Muscle layer of colon (tissue), 2 donors: ENCODE data around the gene PEMT.
A peak's percentile ranks its signal among the peaks of the same experiment; 100 is the strongest.

ENCODE experiments used
- H3K27ac ChIP-seq: one replicate; pipeline ENCODE4 v1.7.0; 2013; ENCODE audit warnings: low read depth, mild to moderate bottlenecking, low read length, moderate library complexity
- H3K27me3 ChIP-seq, 2 donors: one replicate each; pipeline ENCODE4 v1.7.0; 2013; ENCODE audit warnings: low read length in 2 of 2, mild to moderate bottlenecking in 2 of 2; ENCODE audit not compliant: insufficient read depth in 2 of 2, control insufficient read depth in 1 of 2
- H3K36me3 ChIP-seq: one replicate; pipeline ENCODE4 v1.7.0; 2013; ENCODE audit warnings: mild to moderate bottlenecking, low read length; ENCODE audit not compliant: insufficient read depth
- H3K4me1 ChIP-seq: one replicate; pipeline ENCODE4 v1.7.0; 2013; ENCODE audit warnings: mild to moderate bottlenecking, low read length; ENCODE audit not compliant: insufficient read depth
- H3K4me3 ChIP-seq, 2 donors: one replicate each; pipeline ENCODE4 v1.7.0; 2013; ENCODE audit warnings: low read length in 2 of 2, low read depth in 1 of 2, mild to moderate bottlenecking in 1 of 2, moderate library complexity in 1 of 2
- H3K9ac ChIP-seq: one replicate; pipeline ENCODE4 v1.7.0; 2013; ENCODE audit warnings: low read length
- H3K9me3 ChIP-seq: one replicate; pipeline ENCODE4 v1.7.0; 2013; ENCODE audit warnings: mild to moderate bottlenecking, low read length
- donor health status: abdominal sarcoma.
- donor health status: Adenocarcinoma of cecum.

PEMT gene

DNA sequence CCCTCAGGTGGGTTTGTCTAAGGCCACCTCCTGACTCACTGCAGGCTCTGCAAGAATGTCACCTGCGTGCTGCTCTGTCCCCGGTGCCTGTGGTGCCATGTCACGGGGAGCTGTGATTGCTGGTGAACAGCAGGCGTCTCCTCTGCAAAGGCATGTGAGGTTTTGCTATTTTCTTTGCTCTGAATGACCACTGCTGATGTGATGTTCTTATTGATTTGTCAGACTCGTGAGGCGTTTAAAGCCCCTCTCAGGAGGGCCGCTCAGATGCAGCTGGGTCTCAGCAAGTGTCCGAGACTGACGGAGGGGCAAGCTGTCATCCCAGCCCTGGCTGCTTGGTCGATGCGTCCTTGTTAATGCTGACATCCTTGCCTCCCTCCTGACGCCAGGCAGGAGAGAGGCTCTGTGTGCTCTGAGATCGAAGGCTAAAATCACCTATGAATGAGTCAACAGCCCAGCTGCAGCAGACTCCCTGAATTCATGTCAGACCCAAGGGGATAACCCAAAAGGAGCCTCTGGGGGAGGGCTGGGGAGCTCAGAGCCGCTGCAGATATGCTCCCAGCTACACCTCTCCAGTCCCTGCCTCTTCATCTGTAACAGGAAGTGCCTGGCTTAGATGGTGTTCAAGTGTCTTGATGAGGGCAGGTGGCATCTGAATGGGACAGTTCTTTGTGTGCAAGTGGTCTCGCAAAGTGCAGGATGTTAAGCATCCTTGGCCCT is 11.8 kb upstream of the PEMT start:
- Histone ChIP-seq H3K27me3 (no peaks in the 10 kb centered on the region), H3K4me1 (no peaks in the 10 kb centered on the region), H3K4me3 (no peak overlapping the region), H3K27ac (no peak overlapping the region), H3K9ac (no peak overlapping the region), H3K9me3 (no peaks in the 10 kb centered on the region), H3K36me3 (no peaks in the 10 kb centered on the region)

DNA sequence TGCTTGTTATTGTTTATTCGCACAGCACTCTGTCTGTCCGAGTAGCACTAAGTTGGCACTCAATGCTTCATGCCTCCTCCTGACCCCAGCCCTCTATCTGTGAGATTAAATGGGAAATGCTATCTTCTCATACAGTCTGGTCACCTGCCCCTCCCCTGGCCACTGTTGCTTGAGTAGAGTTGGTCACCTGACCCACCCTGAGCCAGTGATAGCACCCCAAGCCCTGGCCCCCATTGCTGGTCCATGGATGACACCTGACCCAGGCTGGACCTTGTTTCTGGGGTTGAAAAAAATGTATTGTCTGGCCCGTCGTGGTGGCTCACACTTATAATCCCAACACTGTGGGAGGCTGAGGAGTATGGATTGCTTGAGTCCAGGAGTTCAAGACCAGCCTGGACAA is 8.5 kb upstream of the PEMT start:
- no peaks in the 10 kb centered on the region for H3K36me3 ChIP-seq
- H3K4me3 ChIP-seq = no peak overlapping the region
- H3K9ac ChIP-seq = no peak overlapping the region
- H3K4me1 ChIP-seq = no peaks in the 10 kb centered on the region
- H3K27ac ChIP-seq = no peak overlapping the region
- no peaks in the 10 kb centered on the region for H3K9me3 ChIP-seq
- H3K27me3 ChIP-seq = no peaks in the 10 kb centered on the region

DNA sequence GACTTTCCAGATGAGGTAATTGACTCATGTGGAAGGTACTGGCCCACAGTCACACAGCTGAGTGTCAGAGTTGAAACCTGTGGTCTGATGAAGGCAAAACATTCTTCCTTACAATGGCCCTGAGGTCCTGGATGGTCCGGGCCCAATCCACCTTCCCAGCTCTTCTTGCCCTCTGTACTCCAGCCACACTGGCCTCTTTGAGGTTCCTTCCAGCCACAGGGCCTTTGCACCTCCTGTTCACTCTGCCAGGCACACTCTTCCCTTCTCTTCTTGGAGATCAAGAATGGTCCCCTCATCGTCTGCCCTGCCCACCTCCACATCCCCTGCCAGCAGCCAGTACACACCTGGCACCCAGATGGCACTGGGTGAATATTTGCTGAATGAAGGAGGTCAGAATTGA is 6.5 kb upstream of the PEMT start:
- no peaks in the 10 kb centered on the region for H3K9me3 ChIP-seq
- no peak overlapping the region for H3K27ac ChIP-seq
- no peak overlapping the region for H3K9ac ChIP-seq
- H3K36me3 ChIP-seq = no peaks in the 10 kb centered on the region
- H3K4me1 ChIP-seq = peaks cover 2% of the 10 kb centered on the region
- H3K4me3 ChIP-seq = no peak overlapping the region
- H3K27me3 ChIP-seq = no peaks in the 10 kb centered on the region

DNA sequence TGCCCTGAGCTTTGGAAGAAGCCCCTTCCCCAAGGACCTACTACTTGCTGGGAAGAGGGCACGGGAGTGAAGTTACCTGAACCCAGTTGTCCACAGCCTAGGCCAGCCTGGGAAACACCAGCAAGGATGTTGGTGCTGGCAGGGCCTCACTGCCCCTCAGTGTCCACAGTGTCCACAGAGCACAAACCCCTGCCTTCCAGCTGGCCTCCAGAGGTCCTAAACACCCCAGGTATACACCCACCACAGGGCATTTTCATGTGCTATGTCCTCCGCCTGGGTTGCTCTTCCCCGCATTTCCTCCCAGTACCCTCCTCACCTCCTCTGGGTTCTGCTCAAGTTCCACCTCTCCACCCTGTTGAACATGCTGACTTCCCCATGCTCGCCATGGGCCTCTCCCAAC is 4.2 kb upstream of the PEMT start:
- no peaks in the 10 kb centered on the region for H3K9me3 ChIP-seq
- no peaks in the 10 kb centered on the region for H3K27me3 ChIP-seq
- H3K4me1 ChIP-seq = peaks cover 10% of the 10 kb centered on the region
- no peak overlapping the region for H3K27ac ChIP-seq
- no peak overlapping the region for H3K9ac ChIP-seq
- no peaks in the 10 kb centered on the region for H3K36me3 ChIP-seq
- no peak overlapping the region for H3K4me3 ChIP-seq

DNA sequence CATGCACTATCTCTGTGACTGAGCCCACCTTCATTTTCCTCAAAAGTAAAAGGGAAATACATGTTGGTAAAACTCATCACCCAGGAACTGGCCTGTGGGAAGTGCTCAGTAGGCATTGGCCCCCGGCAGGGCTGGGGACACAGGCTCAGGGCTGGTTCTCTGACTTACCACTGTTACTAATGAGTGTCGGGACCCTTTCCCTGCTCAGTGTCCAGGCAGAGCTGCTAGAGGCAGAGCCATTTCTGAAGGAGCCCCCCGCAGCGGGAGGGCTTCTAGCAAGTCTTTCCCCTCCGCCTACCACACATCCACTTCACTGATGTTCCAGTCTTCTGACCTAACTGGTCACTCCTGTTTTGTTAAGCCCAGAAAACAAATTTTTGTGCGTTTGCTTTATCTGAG is 1.7 kb upstream of the PEMT start:
- H3K27ac ChIP-seq = no peak overlapping the region
- H3K4me3 ChIP-seq = peak overlapping the region in 1 of 2 donors; percentile 83
- H3K27me3 ChIP-seq = no peaks in the 10 kb centered on the region
- no peaks in the 10 kb centered on the region for H3K36me3 ChIP-seq
- peaks cover 18% of the 10 kb centered on the region for H3K4me1 ChIP-seq
- H3K9ac ChIP-seq = no peak overlapping the region
- H3K9me3 ChIP-seq = no peaks in the 10 kb centered on the region

DNA sequence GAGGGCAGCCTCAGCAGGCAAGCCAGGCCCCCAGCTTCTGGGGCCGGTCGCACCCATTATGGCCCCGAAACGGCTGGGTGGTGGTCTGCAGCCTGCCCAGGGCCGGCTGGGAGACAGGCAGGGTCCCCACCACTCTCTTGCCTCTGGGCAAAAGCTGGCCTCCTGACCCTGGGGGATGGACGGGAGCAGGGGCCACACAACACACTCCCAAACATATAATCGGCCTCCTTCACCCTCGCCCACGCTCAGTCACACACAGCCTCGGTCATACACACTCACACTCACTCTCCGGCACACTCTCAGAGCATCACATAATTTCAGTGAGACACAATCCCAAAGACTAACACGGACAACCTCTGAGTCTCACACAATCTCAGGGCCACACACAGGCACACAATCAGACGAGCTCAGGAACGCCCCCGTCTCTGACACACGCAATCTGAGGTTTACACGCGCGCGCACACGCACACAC is 589 bp downstream of the PEMT start:
- no peaks in the 10 kb centered on the region for H3K36me3 ChIP-seq
- H3K27ac ChIP-seq = peak overlapping the region; percentile 81
- peaks cover 18% of the 10 kb centered on the region for H3K4me1 ChIP-seq
- H3K9ac ChIP-seq = peak overlapping the region; percentile 37
- peak overlapping the region; percentile 70 to 83 for H3K4me3 ChIP-seq
- no peaks in the 10 kb centered on the region for H3K27me3 ChIP-seq
- H3K9me3 ChIP-seq = no peaks in the 10 kb centered on the region

DNA sequence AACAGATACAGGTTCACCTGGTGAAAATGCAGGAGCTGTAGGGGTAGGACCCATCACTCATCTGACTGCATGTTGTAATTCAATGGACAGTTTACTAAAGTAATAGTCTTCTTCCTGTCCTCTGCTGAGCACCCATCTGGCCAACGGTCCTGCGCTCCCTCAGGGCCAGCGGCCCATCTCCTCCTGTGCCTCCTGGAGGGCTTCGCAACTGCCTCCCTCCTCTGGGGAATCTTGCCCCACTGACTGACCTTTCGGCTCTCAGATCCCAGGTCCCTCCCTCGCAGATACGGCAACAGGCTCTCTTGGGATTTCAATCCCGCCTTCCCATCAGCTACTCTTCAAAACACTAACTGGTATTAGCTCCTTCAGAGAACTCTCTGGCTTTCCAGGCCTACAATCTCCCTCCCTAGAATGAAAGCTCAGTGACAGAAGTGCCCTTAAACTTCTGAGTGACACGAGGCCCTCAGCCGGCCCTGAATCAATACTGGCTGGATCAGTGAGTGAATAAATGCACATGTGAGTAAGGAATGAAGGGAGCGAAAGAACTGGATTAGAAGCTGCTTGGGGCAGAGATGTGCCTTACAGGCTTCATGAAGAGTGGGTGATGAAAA is 1.3 kb downstream of the PEMT start:
- Histone ChIP-seq H3K27ac (no peak overlapping the region), H3K4me3 (peak overlapping the region; percentile 70 to 83), H3K9me3 (no peaks in the 10 kb centered on the region), H3K4me1 (peaks cover 18% of the 10 kb centered on the region), H3K27me3 (no peaks in the 10 kb centered on the region), H3K9ac (peak overlapping the region; percentile 37), H3K36me3 (no peaks in the 10 kb centered on the region)

DNA sequence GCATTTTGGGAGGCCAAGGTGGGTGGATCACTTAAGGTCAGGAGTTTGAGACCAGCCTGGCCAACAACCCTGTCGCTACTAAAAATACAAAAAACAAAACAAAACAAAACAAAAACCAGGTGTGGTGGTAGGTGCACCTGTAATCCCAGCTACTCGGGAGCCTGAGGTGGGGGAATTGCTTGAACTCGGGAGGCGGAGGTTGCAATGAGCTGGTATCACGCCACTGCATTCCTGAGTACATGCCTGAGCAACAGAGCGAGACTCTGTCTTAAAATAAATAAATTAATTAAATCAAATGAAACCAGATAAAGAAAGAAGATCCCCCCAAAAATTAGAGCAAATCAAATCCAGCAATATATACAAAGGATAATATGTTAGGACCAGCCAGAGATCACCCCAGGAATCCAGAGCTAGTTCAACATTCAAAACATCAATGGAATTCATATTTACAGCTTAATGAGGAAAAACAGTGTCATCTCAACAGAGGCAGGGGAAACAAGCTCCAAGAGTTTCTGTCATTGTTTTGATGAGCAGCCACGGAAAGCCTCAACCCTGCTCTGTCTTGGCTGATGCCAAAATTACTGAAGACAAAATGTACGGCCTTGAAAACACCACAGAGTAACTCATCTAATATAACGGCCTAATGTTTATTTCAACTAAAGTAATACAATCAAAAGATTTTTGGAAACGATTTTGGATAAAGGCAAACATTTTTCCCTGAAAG is 3.7 kb downstream of the PEMT start:
- H3K27ac ChIP-seq = no peak overlapping the region
- no peak overlapping the region for H3K4me3 ChIP-seq
- H3K36me3 ChIP-seq = no peaks in the 10 kb centered on the region
- H3K4me1 ChIP-seq = peaks cover 13% of the 10 kb centered on the region
- H3K9ac ChIP-seq = no peak overlapping the region
- H3K27me3 ChIP-seq = no peaks in the 10 kb centered on the region
- H3K9me3 ChIP-seq = no peaks in the 10 kb centered on the region

DNA sequence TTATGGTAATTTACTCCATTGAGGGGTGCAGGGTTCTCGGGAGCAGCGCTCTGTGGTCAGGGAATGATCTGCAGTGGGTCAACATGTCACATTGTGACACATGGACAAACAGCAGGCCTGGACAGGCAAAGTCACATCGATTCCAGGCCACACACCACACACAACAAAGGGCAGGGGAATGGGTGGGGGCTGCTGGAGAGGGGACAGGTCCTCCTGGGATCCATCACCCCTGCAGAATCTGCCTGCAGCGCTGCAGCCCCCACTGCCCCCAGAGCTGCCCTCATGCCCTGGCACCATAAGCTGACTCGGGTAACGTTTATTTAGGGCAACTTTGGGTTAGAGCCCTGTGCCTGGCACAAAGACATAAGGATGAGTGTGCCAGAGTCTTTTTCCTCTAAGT is 9.1 kb downstream of the PEMT start:
- Histone ChIP-seq H3K4me1 (no peaks in the 10 kb centered on the region), H3K4me3 (no peak overlapping the region), H3K36me3 (no peaks in the 10 kb centered on the region), H3K27ac (no peak overlapping the region), H3K9ac (no peak overlapping the region), H3K9me3 (no peaks in the 10 kb centered on the region), H3K27me3 (no peaks in the 10 kb centered on the region)

DNA sequence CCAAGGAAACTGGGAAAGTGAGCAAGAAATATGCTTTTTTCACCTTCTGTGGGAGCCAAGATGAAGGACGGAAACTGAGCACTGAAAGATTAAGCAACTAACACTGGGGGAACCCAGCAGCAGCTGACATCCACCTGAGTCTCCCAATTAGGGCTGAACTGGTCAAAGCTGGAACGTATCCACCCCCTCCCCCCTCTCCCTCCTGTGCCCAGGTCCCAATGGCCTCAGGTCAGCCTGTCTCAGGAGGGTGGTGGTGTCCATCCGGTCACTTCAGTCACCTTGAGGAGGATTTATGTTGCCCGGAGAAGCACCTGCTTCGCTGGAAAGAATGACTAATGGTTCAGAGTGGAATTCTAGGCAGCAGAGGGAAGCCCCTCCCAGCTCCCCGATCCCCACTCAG is 10.0 kb downstream of the PEMT start:
- H3K9ac ChIP-seq = no peak overlapping the region

DNA sequence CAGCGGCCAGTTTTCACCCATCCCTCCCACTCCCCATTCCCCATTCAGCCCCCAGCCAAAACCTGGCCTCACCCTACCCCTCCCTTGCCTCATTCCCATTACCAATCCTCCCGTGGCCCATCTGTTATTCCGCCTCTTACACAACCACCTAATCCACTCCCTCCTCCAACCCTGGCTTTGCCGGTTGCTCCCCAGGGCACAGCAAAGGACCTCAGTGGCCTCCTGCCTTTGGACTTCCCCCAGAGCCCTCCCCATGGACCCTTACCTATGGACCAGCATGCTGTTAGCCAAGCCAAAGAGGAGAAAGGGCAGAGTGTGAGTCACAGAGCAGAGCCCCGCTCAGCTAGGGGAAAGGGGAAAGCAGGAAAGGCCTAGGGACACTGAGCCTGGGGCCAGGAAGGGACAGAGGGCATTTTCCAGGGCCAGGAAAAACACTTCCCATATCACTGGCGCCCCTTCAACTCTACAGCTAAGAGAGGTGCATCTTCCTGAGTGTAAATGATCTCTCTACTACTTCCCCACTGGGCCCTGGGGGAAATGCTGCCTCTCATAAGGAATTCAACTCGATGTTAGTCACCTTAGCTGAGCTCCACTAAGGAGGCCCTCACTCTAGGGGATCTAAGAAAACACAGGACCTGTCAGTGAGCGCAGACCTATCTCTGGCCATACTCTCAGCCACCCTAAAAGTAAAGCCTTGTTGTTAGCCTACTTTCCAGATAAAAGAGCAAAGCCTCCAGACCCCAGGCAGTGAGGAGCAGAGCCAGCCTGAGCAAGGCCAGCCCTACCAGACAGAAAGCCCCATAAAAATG is 10.6 kb downstream of the PEMT start:
- Histone ChIP-seq H3K27me3 (no peaks in the 10 kb centered on the region), H3K9me3 (no peaks in the 10 kb centered on the region), H3K4me3 (no peak overlapping the region), H3K4me1 (no peaks in the 10 kb centered on the region), H3K36me3 (peaks cover 6% of the 10 kb centered on the region), H3K9ac (no peak overlapping the region), H3K27ac (no peak overlapping the region)

More for the DNA sequence above, 10.0 kb downstream of the PEMT start:
- Histone ChIP-seq H3K27ac (no peak overlapping the region), H3K27me3 (no peaks in the 10 kb centered on the region), H3K4me1 (no peaks in the 10 kb centered on the region), H3K4me3 (no peak overlapping the region), H3K9me3 (no peaks in the 10 kb centered on the region), H3K36me3 (peaks cover 1% of the 10 kb centered on the region)
